ENCODE measurements around the gene TRPM1. TPM values are rescaled to one million over a fixed set of nuclear protein-coding genes. Genes with fewer than 3 reads are reported as not detected.
A peak's percentile ranks its signal among the peaks of the same experiment; 100 is the strongest.

Gene TRPM1
- total RNA-seq, 1 experiment from 2014 or later = not detected

GRCh38 chr15:31020542-31020941 is 81.0 kb downstream of the TRPM1 start:
- no peak for DNase-seq (ENCODE audit: low read depth)

- no peak for DNase-seq (ENCODE audit: low read depth)
Measured at GRCh38 chr15:31019986-31020385, 81.5 kb downstream of the TRPM1 start.

GRCh38 chr15:31017311-31017710 is 84.2 kb downstream of the TRPM1 start:
- DNase-seq (ENCODE audit: low read depth) = no peak

DNA sequence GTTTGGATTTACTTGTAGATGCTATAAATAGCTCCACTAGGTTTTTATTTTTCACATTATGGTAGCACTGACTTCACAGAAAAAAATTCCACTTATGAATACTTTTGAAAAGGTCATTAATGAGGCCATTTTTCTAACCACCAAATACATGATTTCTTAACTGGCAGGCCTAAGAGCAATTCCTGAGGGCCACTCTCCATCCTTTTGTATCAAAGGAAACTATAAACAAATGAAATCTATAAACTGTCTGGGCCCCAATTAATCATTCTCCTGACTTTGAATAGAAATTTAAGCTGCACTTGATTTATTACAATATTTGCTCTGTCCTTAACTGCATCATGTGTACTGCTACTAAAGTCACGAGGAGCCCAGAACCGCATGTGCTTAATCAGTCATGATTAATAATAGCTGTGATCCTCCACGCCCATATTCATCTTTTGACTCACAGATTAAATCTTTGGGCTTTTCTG is 85.0 kb downstream of the TRPM1 start:
- DNase-seq (ENCODE audit: low read depth) = no peak

- DNase-seq (ENCODE audit: low read depth) = no peak
Measured at GRCh38 chr15:31014608-31014925, 87.0 kb downstream of the TRPM1 start.

DNA sequence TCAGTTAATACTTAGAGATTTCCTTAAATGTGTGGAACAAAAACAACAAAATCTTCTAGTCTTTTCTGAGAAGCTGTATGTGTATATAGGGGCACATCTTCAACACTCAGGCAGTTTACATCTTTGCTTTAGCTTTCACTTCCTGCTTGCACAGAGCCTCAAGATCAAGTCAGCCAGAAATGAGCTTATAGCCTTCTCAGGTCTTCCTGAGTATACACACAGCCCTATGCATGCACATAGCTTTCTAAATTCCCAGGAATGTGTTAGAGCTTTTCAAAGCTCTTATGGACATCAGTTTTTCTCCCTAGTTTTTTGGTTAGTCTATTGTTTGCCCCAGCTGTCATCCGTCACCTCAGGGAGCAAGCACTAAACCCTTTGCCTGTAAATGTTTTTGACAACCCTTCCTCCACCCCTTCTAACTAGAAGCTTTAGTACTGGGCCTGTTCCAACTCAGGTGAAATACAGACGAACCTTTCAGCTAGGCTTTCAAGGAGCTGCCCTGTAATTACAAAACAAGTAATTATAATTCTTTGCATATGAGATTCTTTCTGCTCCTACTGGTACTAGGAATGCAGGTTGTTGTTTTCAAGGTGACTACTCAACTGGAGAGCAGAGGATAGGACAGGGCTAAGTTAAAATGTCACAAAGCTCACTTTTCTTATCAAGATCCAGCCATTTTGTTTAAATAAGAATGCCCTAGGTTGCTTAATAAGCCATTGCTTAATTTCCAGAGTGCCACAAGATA is 87.5 kb downstream of the TRPM1 start:
- no peak for DNase-seq (ENCODE audit: low read depth)

- no peak for DNase-seq (ENCODE audit: low read depth)
Measured at GRCh38 chr15:31012455-31012854, 89.1 kb downstream of the TRPM1 start.

- DNase-seq (ENCODE audit: low read depth) = no peak
Measured at GRCh38 chr15:31010036-31010435, 91.5 kb downstream of the TRPM1 start.

DNA sequence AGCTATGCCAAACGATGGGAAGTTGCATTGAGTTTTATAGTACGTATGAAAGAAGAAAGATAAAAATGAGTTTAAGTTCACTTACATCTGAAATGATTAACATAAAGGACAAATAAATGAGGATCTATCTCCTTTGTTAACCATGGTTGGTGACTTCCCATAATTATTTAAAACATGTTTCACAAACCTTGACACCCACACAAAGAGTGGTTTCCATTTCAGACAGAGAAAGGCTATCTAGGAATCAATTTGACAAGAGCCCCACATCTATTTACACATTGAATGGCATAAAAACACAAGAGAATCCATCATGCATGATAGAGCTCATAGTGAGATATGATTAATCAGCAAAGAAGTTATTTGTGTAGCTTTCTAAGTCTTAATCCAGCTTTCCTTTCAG is 95.9 kb downstream of the TRPM1 start:
- DNase-seq (ENCODE audit: low read depth) = no peak

GRCh38 chr15:31004220-31004733 is 97.2 kb downstream of the TRPM1 start:
- DNase-seq (ENCODE audit: low read depth) = no peak

GRCh38 chr15:31001702-31002101 is 99.8 kb downstream of the TRPM1 start:
- no peak for DNase-seq (ENCODE audit: low read depth)

- DNase-seq (ENCODE audit: low read depth) = no peak
Measured at GRCh38 chr15:30999729-31000128, 101.8 kb downstream of the TRPM1 start.

- DNase-seq (ENCODE audit: low read depth) = no peak
Measured at GRCh38 chr15:30997270-30997669, 104.3 kb downstream of the TRPM1 start.

- peak; percentile 17 for DNase-seq (ENCODE audit: low read depth)
Measured at GRCh38 chr15:30992249-30992864, 109.2 kb downstream of the TRPM1 start.

DNA sequence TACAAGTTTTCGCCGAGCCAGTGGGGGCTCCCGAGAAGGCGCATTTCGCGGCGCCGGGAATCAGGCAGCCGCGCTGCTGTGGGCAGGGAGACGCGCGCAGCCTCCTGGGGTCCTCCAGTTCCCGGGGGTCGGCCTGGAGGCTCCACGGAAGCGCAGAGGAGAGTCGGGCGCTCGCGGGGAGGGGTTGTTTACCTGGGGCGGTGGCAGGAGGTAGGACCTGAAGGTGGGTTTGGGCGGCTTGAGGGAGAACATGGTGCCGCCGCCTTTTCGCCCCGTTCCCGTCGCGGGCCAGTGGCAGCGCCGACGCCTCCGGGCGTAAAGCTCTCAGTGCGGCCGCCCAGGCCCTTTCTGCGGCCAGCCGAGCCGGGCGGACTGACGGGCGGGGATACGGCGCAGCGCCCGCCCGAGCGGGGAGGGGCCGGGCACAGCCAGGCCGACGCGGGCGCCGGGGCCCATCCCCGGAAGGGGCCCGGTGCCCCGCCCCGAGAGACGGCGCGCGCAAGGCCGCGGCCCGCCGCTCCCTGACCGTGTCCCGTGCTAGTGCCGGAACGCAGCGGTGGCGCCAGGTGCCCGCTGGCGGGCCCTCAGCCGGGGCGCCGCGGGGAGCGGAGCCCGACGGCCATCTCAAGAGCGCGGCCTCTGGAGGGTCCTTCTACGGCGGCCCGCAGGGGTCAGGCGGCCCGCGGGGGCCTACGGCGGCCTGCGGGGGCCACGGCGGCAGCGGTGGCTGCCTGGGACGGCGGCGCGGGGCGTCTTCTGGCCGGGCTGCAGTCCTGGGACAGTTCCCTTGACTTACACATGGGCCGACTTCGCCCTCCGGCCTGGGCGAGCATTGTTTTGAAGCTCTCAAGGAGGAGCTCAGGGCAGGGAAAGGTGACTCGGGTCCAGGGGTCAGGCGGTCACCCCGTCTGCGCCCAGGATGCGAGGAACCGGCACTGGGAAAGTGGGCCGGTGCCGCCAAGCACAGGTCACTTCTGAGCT is 110.0 kb downstream of the TRPM1 start, which contains the start of gene MTMR10:
TSS of gene MTMR10 (minus strand) at position 374 of the 981 bp plus-strand sequence. CDS start at position 252, 122 bp downstream.
- DNase-seq (ENCODE audit: low read depth) = peak; percentile 86

- no peak for DNase-seq (ENCODE audit: low read depth)
Measured at GRCh38 chr15:30990446-30991254, 110.9 kb downstream of the TRPM1 start.

DNA sequence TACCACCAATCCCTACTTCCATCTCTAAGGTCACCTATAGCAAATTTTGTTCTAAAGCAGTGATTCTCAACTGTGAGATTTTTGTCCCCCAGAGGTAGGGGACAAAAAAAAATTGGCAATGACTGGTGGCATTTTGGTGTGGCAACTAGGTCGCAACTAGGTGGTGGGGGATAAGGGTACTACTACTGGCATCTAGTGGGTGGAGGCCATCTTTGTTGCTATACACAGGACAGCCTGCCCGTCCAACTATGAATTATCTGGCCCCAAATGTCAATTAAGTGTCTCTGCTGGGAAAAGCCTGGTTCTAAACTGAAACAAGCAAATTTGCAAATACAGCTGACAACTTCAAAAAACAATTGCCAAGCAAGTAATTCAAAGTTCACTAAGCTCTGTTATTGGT is 111.5 kb downstream of the TRPM1 start:
- no peak for DNase-seq (ENCODE audit: low read depth)

DNA sequence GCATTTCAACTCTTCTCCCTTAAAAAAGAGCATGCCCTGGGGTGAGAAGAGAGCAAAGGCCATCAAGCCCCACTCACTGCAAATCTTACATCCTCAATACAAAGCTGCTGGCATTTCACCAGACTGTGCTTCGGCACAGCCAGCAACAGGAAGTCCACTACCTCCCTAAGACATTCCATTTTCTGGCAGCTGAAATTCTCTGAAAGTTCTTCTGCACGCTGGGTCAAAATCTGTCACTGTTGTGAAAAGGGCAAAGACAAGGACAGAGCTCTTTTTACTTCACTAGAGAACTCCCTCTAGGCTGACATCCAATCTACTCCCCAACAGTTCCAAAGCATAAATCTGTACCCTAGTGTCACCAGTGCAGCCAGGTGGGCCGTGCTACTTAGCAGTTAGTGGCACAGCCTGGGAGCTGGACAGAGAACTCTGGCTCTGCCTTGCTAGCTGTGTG is 116.4 kb downstream of the TRPM1 start:
- no peak for DNase-seq (ENCODE audit: low read depth)

- DNase-seq (ENCODE audit: low read depth) = no peak
Measured at GRCh38 chr15:30984542-30984941, 117.0 kb downstream of the TRPM1 start.

GRCh38 chr15:30984118-30984517 is 117.4 kb downstream of the TRPM1 start:
- no peak for DNase-seq (ENCODE audit: low read depth)

DNA sequence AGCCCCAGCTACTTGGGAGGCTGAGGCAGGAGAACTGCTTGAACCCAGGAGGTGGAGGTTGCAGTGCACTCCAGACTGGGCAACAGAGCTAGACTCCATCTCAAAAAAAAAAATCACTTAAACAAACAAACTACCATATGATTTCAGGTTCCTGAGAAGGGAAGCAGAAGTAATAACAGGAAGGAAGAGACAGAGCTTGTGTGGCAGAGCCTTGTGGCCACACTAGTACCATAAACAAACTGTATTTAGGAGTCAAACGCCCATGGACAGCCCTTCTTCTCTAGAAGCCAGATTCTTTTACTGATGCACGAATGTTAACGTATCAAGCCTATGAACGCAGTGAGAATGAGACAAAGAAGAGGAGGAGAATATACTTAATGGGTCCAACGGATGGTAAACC is 122.1 kb downstream of the TRPM1 start:
- DNase-seq (ENCODE audit: low read depth) = no peak
